Measurements from ENCODE around the gene FBXO41.

Gene FBXO41

GRCh38 chr2:73239776-73240175, 44.5 kb downstream of the FBXO41 start:
- no peak for DNase-seq

GRCh38 chr2:73238976-73239375, 45.3 kb downstream of the FBXO41 start:
- DNase-seq = no peak

GRCh38 chr2:73238149-73238548, 46.1 kb downstream of the FBXO41 start:
- DNase-seq = no peak

GRCh38 chr2:73237168-73237567, 47.1 kb downstream of the FBXO41 start:
- no peak for DNase-seq

GRCh38 chr2:73235315-73236028, 48.8 kb downstream of the FBXO41 start:
- DNase-seq = no peak

- peak; percentile 97 for DNase-seq
These were observed 50.1 kb downstream of the FBXO41 start, which contains the start of gene CCT7 for GRCh38 chr2:73233932-73234832. CCT7 (plus strand) TSS chr2:73234308; CDS start chr2:73234379, 71 bp downstream.

GRCh38 chr2:73233154-73233931, 50.9 kb downstream of the FBXO41 start, which contains the start of gene PRADC1:
PRADC1 (minus strand) TSS chr2:73233239; CDS start chr2:73233160, 79 bp downstream.
- DNase-seq = peak; percentile 100

- DNase-seq = peak; percentile 60
These were observed 51.7 kb downstream of the FBXO41 start for GRCh38 chr2:73232403-73233153.

GRCh38 chr2:73228631-73229030, 55.6 kb downstream of the FBXO41 start:
- DNase-seq = no peak

- no peak for DNase-seq
These were observed 57.2 kb downstream of the FBXO41 start for GRCh38 chr2:73227086-73227485.

- no peak for DNase-seq
These were observed 58.5 kb downstream of the FBXO41 start for GRCh38 chr2:73225513-73226360.

- no peak for DNase-seq
These were observed 60.5 kb downstream of the FBXO41 start for GRCh38 chr2:73223821-73224220.

GRCh38 chr2:73218298-73218697, 66.0 kb downstream of the FBXO41 start:
- no peak for DNase-seq

GRCh38 chr2:73217826-73218225, 66.5 kb downstream of the FBXO41 start:
- DNase-seq = no peak

- no peak for DNase-seq
These were observed 67.1 kb downstream of the FBXO41 start for GRCh38 chr2:73217160-73217559.

- no peak for DNase-seq
These were observed 69.0 kb downstream of the FBXO41 start for GRCh38 chr2:73215254-73215653.

- peak; percentile 95 for DNase-seq
These were observed 69.9 kb downstream of the FBXO41 start, which contains the start of gene SMYD5 for GRCh38 chr2:73214120-73215035. SMYD5 (plus strand) TSS chr2:73214245; CDS start chr2:73214267, 22 bp downstream.

- DNase-seq = peak; percentile 87
These were observed 71.7 kb downstream of the FBXO41 start for GRCh38 chr2:73212448-73213176.

- no peak for DNase-seq
These were observed 72.2 kb downstream of the FBXO41 start for GRCh38 chr2:73212098-73212447.
